ENCODE data around the gene EXOC6B. TPM values are rescaled to one million over a fixed set of nuclear protein-coding genes. Genes with fewer than 3 reads are reported as not detected.

EXOC6B gene
- total RNA-seq, 1 experiment from 2014 or later = 40.1 TPM

GRCh38 chr2:72394541-72395070, 431.2 kb downstream of the EXOC6B start:
- Histone ChIP-seq H3K23me2 (ENCODE audit: insufficient read length, low read depth, low read length, poor library complexity, severe bottlenecking) (no peaks in the 10 kb centered on the region), H2BK15ac (ENCODE audit: low read depth, low read length) (no peak overlapping the region), H4K8ac (replicated peaks; ENCODE audit: insufficient read length, low read depth, low read length) (no peak overlapping the region), H3K4ac (ENCODE audit: low read depth, low read length) (no peak overlapping the region), H3K9me3 (ENCODE audit: control insufficient read depth, low read depth, low read length) (peaks cover 4% of the 10 kb centered on the region), H2AK5ac (ENCODE audit: insufficient read length, low read length) (no peak overlapping the region), H3K23ac (ENCODE audit: insufficient read length, low read depth, low read length) (no peak overlapping the region), H3K56ac (ENCODE audit: insufficient read length, low read depth, low read length) (no peak overlapping the region), H2BK120ac (ENCODE audit: low read depth, low read length, poor library complexity, severe bottlenecking) (no peak overlapping the region), H3K4me1 (ENCODE audit: insufficient read depth, low read length) (no peaks in the 10 kb centered on the region), H3K27ac (ENCODE audit: insufficient read length, low read depth, low read length) (no peak overlapping the region), H3K18ac (ENCODE audit: insufficient read length, low read depth, low read length) (no peak overlapping the region), H2BK20ac (ENCODE audit: low read depth, low read length, poor library complexity, severe bottlenecking) (no peak overlapping the region), H3K79me1 (ENCODE audit: insufficient read depth, low read depth, low read length, poor library complexity, severe bottlenecking) (no peaks in the 10 kb centered on the region), H4K5ac (ENCODE audit: insufficient read length, low read depth, low read length) (no peak overlapping the region), H3K4me2 (ENCODE audit: insufficient read depth, insufficient read length, low read length) (no peak overlapping the region), H3K14ac (ENCODE audit: insufficient read depth, low read length) (no peak overlapping the region), H4K91ac (ENCODE audit: insufficient read length, low read depth, low read length) (no peak overlapping the region), H3K27me3 (ENCODE audit: insufficient read depth, low read length) (no peaks in the 10 kb centered on the region), H2BK12ac (ENCODE audit: insufficient read length, low read depth, low read length) (no peak overlapping the region), H3K79me2 (ENCODE audit: insufficient read depth, low read length) (no peaks in the 10 kb centered on the region), H4K20me1 (ENCODE audit: control insufficient read depth, insufficient read depth, insufficient read length) (no peaks in the 10 kb centered on the region), H3T11ph (ENCODE audit: low read length) (no peak overlapping the region), H2AFZ (ENCODE audit: low read length) (no peak overlapping the region), H3K9ac (ENCODE audit: extremely low read depth, insufficient read length, low read length) (no peak overlapping the region), H2BK5ac (ENCODE audit: insufficient read length, low read length) (no peak overlapping the region)
- no peak for TF ChIP-seq CTCF (conservative IDR thresholded peaks at IDR 0.05)
- Mint-ChIP-seq H3K36me3 (ENCODE audit: insufficient read depth in 1 of 3, low read depth in 3 of 3) (peaks cover 4 to 13% (median 7%) of the 10 kb centered on the region in 3 experiments; a peak in 6 of 7 replicates), H3K27me3 (ENCODE audit: low read depth) (no peaks in the 10 kb centered on the region), H3K27ac (no peak overlapping the region), H3K9me3 (peaks cover 12 to 15% of the 10 kb centered on the region in 2 experiments; a peak in 4 of 5 replicates), H3K4me1 (no peaks in the 10 kb centered on the region), H3K4me3 (no peak overlapping the region)
- no peak for DNase-seq
